HepG2 (cell line): ENCODE results near the gene CYTH2.

Experiments
- CBFB ChIP-seq: sonication (generic); formaldehyde crosslinking; IDR thresholded peaks from 2 replicates; pipeline ENCODE4 v1.4.0; 2020; ENCODE audit warnings: missing genetic modification reagents
- CTCF ChIP-seq: sonication (generic); formaldehyde crosslinking; IDR thresholded peaks from 2 replicates; pipeline ENCODE4 v1.5.0; 2020; ENCODE audit warnings: mild to moderate bottlenecking, missing genetic modification reagents, moderate library complexity
- DR1 ChIP-seq: sonication (generic); formaldehyde crosslinking; IDR thresholded peaks from 2 replicates; pipeline ENCODE4 v1.8.0; 2021; ENCODE audit warnings: mild to moderate bottlenecking, missing genetic modification reagents, inconsistent platforms
- POLR2AphosphoS5 ChIP-seq: IDR thresholded peaks from 2 replicates; pipeline ENCODE4 v1.6.1; 2012; ENCODE audit warnings: low read depth, low read length
- SNRNP70 ChIP-seq: fragments of 200-400 bp; formaldehyde crosslinking; IDR thresholded peaks from 2 replicates; pipeline ENCODE4 v1.6.1; 2017; ENCODE audit warnings: mild to moderate bottlenecking, low read depth, low read length, moderate library complexity
- ZBTB21 ChIP-seq: sonication (generic); formaldehyde crosslinking; IDR thresholded peaks from 2 replicates; pipeline ENCODE4 v1.4.0; 2020; ENCODE audit warnings: missing genetic modification reagents
- ZNF431 ChIP-seq: sonication (generic); formaldehyde crosslinking; IDR thresholded peaks from 2 replicates; pipeline ENCODE4 v1.9.0; 2022; ENCODE audit warnings: missing genetic modification reagents, low read depth, mild to moderate bottlenecking, borderline replicate concordance
- ZUFSP ChIP-seq: sonication (generic); formaldehyde crosslinking; IDR thresholded peaks from 2 replicates; pipeline ENCODE4 v1.9.0; 2021; ENCODE audit warnings: missing genetic modification reagents, mild to moderate bottlenecking, borderline replicate concordance

- TF ChIP-seq ZUFSP (no peak), ZNF431 (CRISPR knock-in tag) (no peak), ZBTB21 (CRISPR knock-in tag) (no peak), DR1 (CRISPR knock-in tag) (no peak), CBFB (no peak), CTCF (CRISPR knock-in tag) (no peak), SNRNP70 (no peak), POLR2AphosphoS5 (no peak)
These were observed 11.7 kb downstream of the CYTH2 start for GRCh38 chr19:48480558-48481500.
